Activated T-helper 2 cell treated with anti-CD3 and anti-CD28 coated beads, Interferon-gamma antibody, Interleukin-2, Interleukin-4, amounts not matched to agents 10 μg/mL and 5 μg/mL and 100 μg/mL, durations not matched to agents 14 hours and 24 hours and 36 hours (primary cell): ENCODE results near the gene SIL1. TPM values are rescaled to one million over a fixed set of nuclear protein-coding genes. Genes with fewer than 3 reads are reported as not detected.
"Not testable (repeated sequence)": the region's sequence is repeated elsewhere in the genome, so short reads cannot be mapped to it uniquely, and the experiment has no call there.

ENCODE experiments used
- DNase-seq: peaks from one replicate; pipeline ENCODE4 v3.0.0; 2021; ENCODE audit warnings: low spot score
- H3K27ac Mint-ChIP-seq: one replicate; pipeline ENCODE4 v1.8.0; 2021; ENCODE audit warnings: mixed read lengths
- H3K27me3 Mint-ChIP-seq: one replicate; pipeline ENCODE4 v1.8.0; 2021; ENCODE audit warnings: low read depth, mixed read lengths
- H3K36me3 Mint-ChIP-seq: one replicate; pipeline ENCODE4 v1.8.0; 2021; ENCODE audit warnings: low read depth, mixed read lengths
- H3K4me1 Mint-ChIP-seq: one replicate; pipeline ENCODE4 v1.8.0; 2021; ENCODE audit warnings: low read depth, mixed read lengths
- H3K4me3 Mint-ChIP-seq: one replicate; pipeline ENCODE4 v1.8.0; 2021; ENCODE audit warnings: low read depth, mild to moderate bottlenecking, moderate library complexity, mixed read lengths
- H3K9me3 Mint-ChIP-seq: one replicate; pipeline ENCODE4 v1.8.0; 2021; ENCODE audit warnings: mixed read lengths
- intact Hi-C: fragments of 100-400 bp; cut with micrococcal nuclease; formaldehyde crosslinking; loops from one replicate; pipeline ENCODE4 v1.15.1; 2023
- total RNA-seq: library from RNA; stranded (reverse); gene quantifications from 2 replicates; pipeline ENCODE4 v1.2.3, GENCODE V29; 2022

The SIL1 gene
- total RNA-seq, result 31.1 and 37.8 TPM in 2 replicates

- peak; percentile 93 for DNase-seq
- intact Hi-C loops, result loop anchor here (1.0 to 5.0 kb wide), 3 partner anchors 76 to 733 kb away; partner anchors contain the start of genes EGR1 and HSPA9
- H3K9me3 Mint-ChIP-seq, result no peaks in the 10 kb centered on the region
- H3K27ac Mint-ChIP-seq, result peak within 1 kb of the TSS; percentile 84
- H3K4me3 Mint-ChIP-seq, result peak within 1 kb of the TSS; percentile 92
- H3K27me3 Mint-ChIP-seq, result no peaks in the 10 kb centered on the region
- peaks cover 21% of the 10 kb centered on the region for H3K4me1 Mint-ChIP-seq
- peaks cover 28% of the 10 kb centered on the region for H3K36me3 Mint-ChIP-seq
Observed at GRCh38 chr5:139197710-139198669, at the start of gene SIL1. SIL1 (minus strand) TSS chr5:139198368; CDS start chr5:139127843, 70,525 bp downstream.

DNA sequence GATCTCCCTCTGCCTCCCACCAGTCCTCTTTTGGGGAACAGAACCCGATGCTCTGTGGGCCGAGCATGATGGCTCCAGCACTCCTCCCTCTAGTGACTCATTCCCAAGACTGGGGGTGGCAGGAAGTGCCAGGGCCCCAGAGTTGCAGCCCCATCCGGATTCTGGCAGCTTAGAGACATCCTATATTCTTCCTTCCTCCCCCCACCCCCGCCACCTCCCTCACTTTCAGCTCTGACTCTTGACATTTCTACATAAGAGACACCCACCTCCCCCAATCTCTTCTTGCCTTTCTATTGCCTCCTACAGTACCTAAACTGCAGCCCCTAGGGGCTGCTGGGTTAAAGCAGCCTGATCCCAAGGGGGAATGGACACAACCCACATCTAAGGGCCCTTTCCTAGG, 48.2 kb upstream of the SIL1 start:
- H3K4me3 Mint-ChIP-seq, result peak overlapping the region; percentile 17
- H3K36me3 Mint-ChIP-seq, result no peaks in the 10 kb centered on the region
- peaks cover 22% of the 10 kb centered on the region for H3K4me1 Mint-ChIP-seq
- peaks cover 4% of the 10 kb centered on the region for H3K27me3 Mint-ChIP-seq
- DNase-seq, result peak; percentile 13
- intact Hi-C loops, result loop anchor here (1.0 to 5.0 kb wide), 3 partner anchors 16 to 594 kb away; no protein-coding TSS in a partner anchor
- peak overlapping the region; percentile 73 for H3K27ac Mint-ChIP-seq
- H3K9me3 Mint-ChIP-seq, result no peaks in the 10 kb centered on the region

- intact Hi-C loops, result loop anchor here (1.0 to 5.0 kb wide), 3 partner anchors 17 to 593 kb away; no protein-coding TSS in a partner anchor
- DNase-seq, result no peak
- Mint-ChIP-seq H3K27me3 (peaks cover 11% of the 10 kb centered on the region), H3K9me3 (no peaks in the 10 kb centered on the region), H3K4me3 (no peak overlapping the region), H3K4me1 (peaks cover 19% of the 10 kb centered on the region), H3K36me3 (no peaks in the 10 kb centered on the region), H3K27ac (peak overlapping the region; percentile 73)
Observed at GRCh38 chr5:139245637-139246339, 47.6 kb upstream of the SIL1 start.

- Mint-ChIP-seq H3K9me3 (no peaks in the 10 kb centered on the region), H3K27ac (no peak overlapping the region)
- intact Hi-C loops, result no loop called here
Observed at GRCh38 chr5:139243425-139243970, 45.3 kb upstream of the SIL1 start.

GRCh38 chr5:139241139-139241538, 43.0 kb upstream of the SIL1 start:
- H3K9me3 Mint-ChIP-seq, result no peaks in the 10 kb centered on the region
- intact Hi-C loops, result no loop called here
- H3K36me3 Mint-ChIP-seq, result no peaks in the 10 kb centered on the region
- H3K27ac Mint-ChIP-seq, result no peak overlapping the region
- DNase-seq, result no peak
- peaks cover 6% of the 10 kb centered on the region for H3K4me1 Mint-ChIP-seq
- H3K27me3 Mint-ChIP-seq, result peaks cover 21% of the 10 kb centered on the region
- no peak overlapping the region for H3K4me3 Mint-ChIP-seq

More at GRCh38 chr5:139243425-139243970, 45.3 kb upstream of the SIL1 start:
- Mint-ChIP-seq H3K36me3 (no peaks in the 10 kb centered on the region), H3K4me1 (peaks cover 19% of the 10 kb centered on the region), H3K4me3 (no peak overlapping the region), H3K27me3 (peaks cover 21% of the 10 kb centered on the region)
- no peak for DNase-seq

- peaks cover 17% of the 10 kb centered on the region for H3K27me3 Mint-ChIP-seq
- no peak for DNase-seq
- intact Hi-C loops, result no loop called here
- no peaks in the 10 kb centered on the region for H3K4me1 Mint-ChIP-seq
- no peak overlapping the region for H3K4me3 Mint-ChIP-seq
- H3K9me3 Mint-ChIP-seq, result no peaks in the 10 kb centered on the region
- no peaks in the 10 kb centered on the region for H3K36me3 Mint-ChIP-seq
- no peak overlapping the region for H3K27ac Mint-ChIP-seq
Observed at GRCh38 chr5:139236479-139236878, 38.3 kb upstream of the SIL1 start.

- no peaks in the 10 kb centered on the region for H3K4me1 Mint-ChIP-seq
- peaks cover 4% of the 10 kb centered on the region for H3K27me3 Mint-ChIP-seq
- no peak for DNase-seq
- intact Hi-C loops, result no loop called here
- H3K36me3 Mint-ChIP-seq, result no peaks in the 10 kb centered on the region
- H3K4me3 Mint-ChIP-seq, result no peak overlapping the region
- H3K27ac Mint-ChIP-seq, result no peak overlapping the region
- H3K9me3 Mint-ChIP-seq, result no peaks in the 10 kb centered on the region
Observed at GRCh38 chr5:139232147-139232724, 34.1 kb upstream of the SIL1 start.

- Mint-ChIP-seq H3K36me3 (no peaks in the 10 kb centered on the region), H3K27ac (no peak overlapping the region), H3K4me1 (no peaks in the 10 kb centered on the region), H3K27me3 (peaks cover 6% of the 10 kb centered on the region), H3K4me3 (no peak overlapping the region), H3K9me3 (no peaks in the 10 kb centered on the region)
- intact Hi-C loops, result no loop called here
- DNase-seq, result no peak
Observed at GRCh38 chr5:139228201-139228803, 30.1 kb upstream of the SIL1 start.

- intact Hi-C loops, result no loop called here
- H3K4me1 Mint-ChIP-seq, result no peaks in the 10 kb centered on the region
- no peaks in the 10 kb centered on the region for H3K9me3 Mint-ChIP-seq
- peaks cover 8% of the 10 kb centered on the region for H3K27me3 Mint-ChIP-seq
- H3K36me3 Mint-ChIP-seq, result no peaks in the 10 kb centered on the region
- DNase-seq, result no peak
- H3K4me3 Mint-ChIP-seq, result no peak overlapping the region
- no peak overlapping the region for H3K27ac Mint-ChIP-seq
Observed at GRCh38 chr5:139226131-139226530, 28.0 kb upstream of the SIL1 start.

- intact Hi-C loops, result no loop called here
- Mint-ChIP-seq H3K9me3 (no peaks in the 10 kb centered on the region), H3K36me3 (no peaks in the 10 kb centered on the region), H3K27ac (no peak overlapping the region), H3K4me3 (no peak overlapping the region), H3K27me3 (peaks cover 4% of the 10 kb centered on the region), H3K4me1 (no peaks in the 10 kb centered on the region)
- DNase-seq, result no peak
Observed at GRCh38 chr5:139223481-139223880, 25.3 kb upstream of the SIL1 start.

DNA sequence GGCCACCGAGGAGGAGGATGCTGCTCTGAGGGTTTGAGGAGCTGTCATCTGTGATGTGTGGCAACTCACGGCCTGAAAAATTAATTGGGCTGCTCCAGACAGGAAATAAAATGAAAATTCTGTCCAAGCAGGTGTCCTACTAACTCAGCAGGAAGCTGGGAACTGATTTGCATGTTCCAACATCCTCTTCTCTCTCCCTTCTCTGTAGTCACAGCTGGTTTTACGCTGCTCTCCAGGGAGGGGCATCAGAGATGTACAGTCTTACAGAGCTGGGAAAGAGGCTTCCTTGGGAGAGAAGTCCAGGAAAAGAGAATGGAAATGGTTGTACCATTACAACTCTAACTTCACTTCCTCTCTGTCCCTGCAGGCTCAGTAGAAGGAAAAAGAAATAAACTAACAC, 24.2 kb upstream of the SIL1 start:
- DNase-seq, result no peak
- Mint-ChIP-seq H3K4me1 (no peaks in the 10 kb centered on the region), H3K4me3 (no peak overlapping the region), H3K27ac (no peak overlapping the region), H3K36me3 (no peaks in the 10 kb centered on the region), H3K9me3 (no peaks in the 10 kb centered on the region), H3K27me3 (peaks cover 4% of the 10 kb centered on the region)
- intact Hi-C loops, result no loop called here

GRCh38 chr5:139218038-139218437, 19.9 kb upstream of the SIL1 start:
- H3K36me3 Mint-ChIP-seq, H3K4me1 Mint-ChIP-seq, DNase-seq, H3K27me3 Mint-ChIP-seq, H3K9me3 Mint-ChIP-seq, H3K27ac Mint-ChIP-seq, intact Hi-C loops, H3K4me3 Mint-ChIP-seq: not testable (repeated sequence)
